22Rv1 (cell line): Measurements from ENCODE around the gene BTBD9.

Source experiments
- CTCF ChIP-seq: fragments of 450-650 bp; IDR thresholded peaks from 2 replicates; pipeline ENCODE4 v1.5.1; 2017; ENCODE audit warnings: mild to moderate bottlenecking
- ZFX ChIP-seq: fragments of 450-650 bp; IDR thresholded peaks from 2 replicates; pipeline ENCODE4 v1.6.1; 2017; ENCODE audit warnings: antibody characterized with exemption, borderline replicate concordance

DNA sequence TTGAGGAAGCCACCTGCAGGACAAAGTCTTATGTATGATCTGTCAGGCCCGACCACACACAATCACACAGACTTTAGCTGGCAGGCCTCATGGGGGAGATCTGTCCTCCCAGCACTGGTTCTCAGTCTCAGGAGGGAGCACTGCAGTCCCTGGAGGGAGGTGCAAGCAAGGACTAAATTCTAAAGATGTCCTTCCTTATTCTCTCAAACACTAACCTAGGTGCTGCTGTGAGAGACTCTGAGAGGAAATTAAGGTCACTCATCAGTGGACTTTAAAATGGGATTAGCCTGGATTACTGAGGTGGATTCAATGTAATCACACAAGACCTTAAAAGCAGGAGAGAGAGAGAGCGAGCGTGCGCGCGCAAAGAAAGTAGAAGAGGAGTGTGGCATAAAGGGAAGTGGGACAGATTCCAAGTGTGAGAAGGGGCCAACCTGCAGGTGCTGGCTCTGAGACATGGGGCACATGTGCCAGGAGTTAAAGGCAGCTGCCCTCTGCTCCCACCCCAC lies 48.9 kb upstream of the BTBD9 start:
- TF ChIP-seq CTCF, result no peak
- TF ChIP-seq ZFX, result no peak
